PC-9 (cell line): ENCODE data around the gene MOV10L1. TPM values are rescaled to one million over a fixed set of nuclear protein-coding genes. Genes with fewer than 3 reads are reported as not detected.

Experiments used
- BruUV-seq: library from RNA; stranded (reverse); fragments of 400-500 nt; replicated peaks from 2 replicates; lab custom pipeline; 2021; lab: Mats Ljungman, UMichigan
- CTCF ChIA-PET: fragments of 300-600 bp; sonication (Branson Sonifier 250); formaldehyde crosslinking; loops from one replicate; lab custom pipeline; 2022; ENCODE audit warnings: antibody characterized with exemption; lab: Charles Lee
- POLR2A ChIA-PET: fragments of 300-600 bp; sonication (Branson Sonifier 250); formaldehyde crosslinking; loops from one replicate; lab custom pipeline; 2022; ENCODE audit warnings: antibody characterized with exemption; ENCODE audit not compliant: unreplicated experiment; lab: Charles Lee
- DNase-seq, 2 experiments: peaks; one replicate each; pipeline versions ENCODE4 v3.0.0 to v3.0.0-alpha.2; 2015 to 2022; ENCODE audit warnings: mixed read lengths in 1 of 2
- H2AFZ ChIP-seq: fragments of 200-600 bp; sonication (generic); 2 replicates; pipeline ENCODE4 v1.8.1; 2017; ENCODE audit warnings: antibody characterized with exemption
- H3F3A ChIP-seq: fragments of 200-600 bp; sonication (generic); 2 replicates; pipeline ENCODE4 v1.8.1; 2017; ENCODE audit warnings: antibody characterized with exemption, mild to moderate bottlenecking, low read depth; ENCODE audit not compliant: insufficient read depth
- H3K27ac ChIP-seq: fragments of 200-600 bp; sonication (generic); 2 replicates; pipeline ENCODE4 v1.6.1; 2016; ENCODE audit warnings: mixed run types
- H3K27me3 ChIP-seq: fragments of 200-600 bp; sonication (generic); 2 replicates; pipeline ENCODE4 v1.6.1; 2016; ENCODE audit warnings: low read depth, mixed run types; ENCODE audit not compliant: insufficient read depth
- H3K36me3 ChIP-seq: fragments of 200-600 bp; sonication (generic); 2 replicates; pipeline ENCODE4 v1.6.1; 2016; ENCODE audit warnings: low read depth, mixed run types
- H3K4me1 ChIP-seq: fragments of 200-600 bp; sonication (generic); replicated peaks from 2 replicates; pipeline ENCODE4 v1.6.1; 2016; ENCODE audit warnings: mixed run types; ENCODE audit not compliant: insufficient read depth
- H3K4me2 ChIP-seq: fragments of 200-600 bp; sonication (generic); 2 replicates; pipeline ENCODE4 v1.6.1; 2017; ENCODE audit warnings: mixed run types
- H3K4me3 ChIP-seq: fragments of 200-600 bp; sonication (generic); 2 replicates; pipeline ENCODE4 v1.6.1; 2016; ENCODE audit warnings: mixed run types
- H3K79me2 ChIP-seq: fragments of 200-600 bp; sonication (generic); 2 replicates; pipeline ENCODE4 v1.6.1; 2017; ENCODE audit warnings: low read depth, mixed run types
- H3K9me2 ChIP-seq: fragments of 200-600 bp; sonication (generic); 2 replicates; pipeline ENCODE4 v1.8.1; 2017; ENCODE audit warnings: mild to moderate bottlenecking; ENCODE audit not compliant: insufficient read depth
- H3K9me3 ChIP-seq: fragments of 200-600 bp; sonication (generic); 2 replicates; pipeline ENCODE4 v1.8.1; 2016; ENCODE audit warnings: low read depth; ENCODE audit not compliant: insufficient read depth
- H4K20me1 ChIP-seq: fragments of 200-600 bp; sonication (generic); 2 replicates; pipeline ENCODE4 v1.8.1; 2017; ENCODE audit not compliant: insufficient read depth
- EZH2 ChIP-seq: fragments of 200-600 bp; sonication (generic); IDR thresholded peaks from 2 replicates; pipeline ENCODE4 v1.8.0; 2017; ENCODE audit warnings: antibody characterized with exemption, low read depth
- intact Hi-C: fragments of 100-400 bp; cut with micrococcal nuclease; formaldehyde crosslinking; loops from one replicate; pipeline ENCODE4 v1.10.0; 2022; ENCODE audit not compliant: unreplicated experiment
- total RNA-seq: library from RNA; stranded (reverse); gene quantifications from 2 replicates; pipeline ENCODE4 v1.2.3, GENCODE V29; 2021
- TF ChIP-seq, protein P1 (sequence below): fragments of 200-600 bp; sonication (generic); conservative IDR thresholded peaks from 2 replicates; pipeline ENCODE4 v1.6.1; 2017; ENCODE audit warnings: mixed run types, antibody characterized with exemption, mild to moderate bottlenecking, moderate library complexity

The MOV10L1 gene
- total RNA-seq, 1 experiment from 2014 or later = not detected

DNA sequence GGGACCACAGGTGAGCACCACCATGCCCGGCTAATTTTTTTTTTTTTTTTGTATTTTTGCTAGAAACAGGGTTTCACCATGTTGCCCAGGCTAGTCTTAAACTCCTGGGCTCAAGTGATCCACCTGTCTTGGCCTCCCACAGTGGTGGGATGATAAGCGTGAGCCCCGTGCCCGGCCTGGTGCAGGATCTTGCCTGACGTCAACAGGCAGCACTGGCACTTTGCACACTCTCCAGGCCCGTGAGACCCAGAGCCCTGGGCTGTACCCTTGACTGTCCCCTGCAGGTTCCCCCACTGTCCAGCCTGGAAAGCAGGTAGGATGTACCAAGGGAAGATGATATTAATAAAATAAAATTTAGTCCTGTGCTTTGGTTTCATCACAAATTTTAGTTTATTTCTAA, 51.7 kb downstream of the MOV10L1 start:
- no peak for DNase-seq
- H3K4me2 ChIP-seq = no peak overlapping the region
- no peaks in the 10 kb centered on the region; the same call in 1 of the 2 replicates for H3K27me3 ChIP-seq
- POLR2A ChIA-PET = no interaction called here
- intact Hi-C loops = loop anchor here (10.0 kb wide), 1 partner anchor 107 kb away; no protein-coding TSS in a partner anchor
- no peaks in the 10 kb centered on the region for H3K9me2 ChIP-seq
- H3K79me2 ChIP-seq = no peaks in the 10 kb centered on the region
- no TSS peak for BruUV-seq
- TF ChIP-seq EZH2 = no peak
- TF ChIP-seq, protein P1, sequence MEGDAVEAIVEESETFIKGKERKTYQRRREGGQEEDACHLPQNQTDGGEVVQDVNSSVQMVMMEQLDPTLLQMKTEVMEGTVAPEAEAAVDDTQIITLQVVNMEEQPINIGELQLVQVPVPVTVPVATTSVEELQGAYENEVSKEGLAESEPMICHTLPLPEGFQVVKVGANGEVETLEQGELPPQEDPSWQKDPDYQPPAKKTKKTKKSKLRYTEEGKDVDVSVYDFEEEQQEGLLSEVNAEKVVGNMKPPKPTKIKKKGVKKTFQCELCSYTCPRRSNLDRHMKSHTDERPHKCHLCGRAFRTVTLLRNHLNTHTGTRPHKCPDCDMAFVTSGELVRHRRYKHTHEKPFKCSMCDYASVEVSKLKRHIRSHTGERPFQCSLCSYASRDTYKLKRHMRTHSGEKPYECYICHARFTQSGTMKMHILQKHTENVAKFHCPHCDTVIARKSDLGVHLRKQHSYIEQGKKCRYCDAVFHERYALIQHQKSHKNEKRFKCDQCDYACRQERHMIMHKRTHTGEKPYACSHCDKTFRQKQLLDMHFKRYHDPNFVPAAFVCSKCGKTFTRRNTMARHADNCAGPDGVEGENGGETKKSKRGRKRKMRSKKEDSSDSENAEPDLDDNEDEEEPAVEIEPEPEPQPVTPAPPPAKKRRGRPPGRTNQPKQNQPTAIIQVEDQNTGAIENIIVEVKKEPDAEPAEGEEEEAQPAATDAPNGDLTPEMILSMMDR = no peak
- H3K27ac ChIP-seq = no peak overlapping the region
- H3K36me3 ChIP-seq = no peaks in the 10 kb centered on the region
- H3K4me3 ChIP-seq = no peak overlapping the region
- H2AFZ ChIP-seq = no peak overlapping the region
- no peaks in the 10 kb centered on the region for H3K4me1 ChIP-seq
- H4K20me1 ChIP-seq = no peaks in the 10 kb centered on the region
- no peaks in the 10 kb centered on the region for H3F3A ChIP-seq
- no peaks in the 10 kb centered on the region for H3K9me3 ChIP-seq
- CTCF ChIA-PET = no interaction called here

GRCh38 chr22:50141891-50142363, 52.1 kb downstream of the MOV10L1 start:
- no peaks in the 10 kb centered on the region for H3K79me2 ChIP-seq
- CTCF ChIA-PET = no interaction called here
- POLR2A ChIA-PET = no interaction called here
- H3K9me2 ChIP-seq = no peaks in the 10 kb centered on the region
- no peaks in the 10 kb centered on the region for H3F3A ChIP-seq
- no peaks in the 10 kb centered on the region for H3K4me1 ChIP-seq
- no peak overlapping the region for H3K27ac ChIP-seq
- BruUV-seq = no TSS peak
- H3K4me3 ChIP-seq = no peak overlapping the region
- intact Hi-C loops = loop anchor here (10.0 kb wide), 1 partner anchor 107 kb away; no protein-coding TSS in a partner anchor
- DNase-seq = no peak
- no peak overlapping the region for H2AFZ ChIP-seq
- no peaks in the 10 kb centered on the region for H3K36me3 ChIP-seq
- H3K4me2 ChIP-seq = no peak overlapping the region
- no peak for TF ChIP-seq EZH2
- TF ChIP-seq, protein P1 = no peak
- H3K9me3 ChIP-seq = no peaks in the 10 kb centered on the region
- H4K20me1 ChIP-seq = no peaks in the 10 kb centered on the region
- H3K27me3 ChIP-seq = no peaks in the 10 kb centered on the region; the same call in 1 of the 2 replicates

DNA sequence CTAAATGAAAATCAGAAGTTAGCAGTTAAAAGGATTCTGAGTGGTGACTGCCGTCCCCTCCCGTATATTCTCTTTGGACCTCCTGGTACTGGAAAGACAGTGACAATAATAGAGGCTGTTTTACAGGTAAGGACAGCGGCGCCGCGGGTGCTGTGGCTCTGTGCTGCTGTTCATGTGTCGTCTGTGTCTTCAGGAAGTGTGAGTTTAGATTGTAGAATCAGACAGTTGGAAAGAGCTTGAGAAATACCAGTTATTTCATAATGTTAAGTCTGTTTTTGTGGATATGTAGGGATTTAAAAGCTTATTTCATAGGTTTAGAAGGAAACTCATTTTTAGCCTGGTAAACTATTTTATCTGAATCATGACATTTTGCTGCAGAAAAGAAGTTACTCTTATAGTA, 53.3 kb downstream of the MOV10L1 start:
- Histone ChIP-seq H3K36me3 (no peaks in the 10 kb centered on the region), H3K9me2 (no peaks in the 10 kb centered on the region), H2AFZ (no peak overlapping the region), H3F3A (peaks cover 2% of the 10 kb centered on the region; the same call in 1 of the 2 replicates), H3K9me3 (no peaks in the 10 kb centered on the region), H3K4me2 (no peak overlapping the region), H3K4me1 (no peaks in the 10 kb centered on the region), H3K27me3 (no peaks in the 10 kb centered on the region; the same call in 1 of the 2 replicates), H4K20me1 (no peaks in the 10 kb centered on the region), H3K27ac (no peak overlapping the region), H3K79me2 (no peaks in the 10 kb centered on the region), H3K4me3 (no peak overlapping the region)
- CTCF ChIA-PET = interaction anchor here (0.7 kb wide), 1 partner anchor 68 kb away, joined by 3 read pairs; no protein-coding TSS in a partner anchor
- BruUV-seq = no TSS peak
- TF ChIP-seq, protein P1 = no peak
- no peak for TF ChIP-seq EZH2
- intact Hi-C loops = loop anchor here (10.0 kb wide), 1 partner anchor 108 kb away; no protein-coding TSS in a partner anchor
- POLR2A ChIA-PET = no interaction called here
- no peak for DNase-seq
